A549 (cell line): Measurements from ENCODE around the gene TMEM271. TPM values are rescaled to one million over a fixed set of nuclear protein-coding genes. Genes with fewer than 3 reads are reported as not detected.

ENCODE experiments used
- ATAC-seq, 2 experiments: fragments of 200-7000 bp in 1 of 2; fragments of >200 bp in 1 of 2; cut with Nextera tagmentation in 1 of 2; cut with Tn5 transposase in 1 of 2; 3 replicates each; pipeline versions ENCODE4 v1.8.0 to v1.9.1; 2018 to 2020; ENCODE audit warnings: mild to moderate bottlenecking in 1 of 2, moderate library complexity in 1 of 2
- CTCF ChIA-PET: fragments of 300-600 bp; sonication (Branson Sonifier 250); formaldehyde crosslinking; extraction: SDS; loops from one replicate; lab custom pipeline; 2021; ENCODE audit warnings: antibody characterized with exemption, inconsistent platforms; lab: Yijun Ruan, JAX
- POLR2A ChIA-PET: fragments of 350-600 bp; formaldehyde crosslinking; extraction: SDS; loops from one replicate; lab custom pipeline; 2021; ENCODE audit warnings: antibody characterized with exemption, inconsistent platforms; lab: Yijun Ruan, JAX
- DNase-seq, 2 experiments: peaks; one replicate each; pipeline versions ENCODE4 v3.0.0 to v3.0.0-alpha.2; 2011 to 2016; ENCODE audit warnings: low read depth in 1 of 2, low spot score in 1 of 2
- FAIRE-seq: peaks from 2 replicates; lab custom pipeline; 2011; peaks lifted over from hg19 to GRCh38; lab: Jason Lieb, UNC
- H3K27ac ChIP-seq, 2 experiments: fragments of >200 bp; sonication (Bioruptor Twin); formaldehyde crosslinking; 3 replicates each; pipeline ENCODE4 v1.5.1; 2016 to 2017
- H3K4me1 ChIP-seq: fragments of >200 bp; sonication (Bioruptor Twin); formaldehyde crosslinking; 3 replicates; pipeline ENCODE4 v1.6.1; 2016
- H3K4me2 ChIP-seq: fragments of >200 bp; sonication (Bioruptor Twin); formaldehyde crosslinking; 3 replicates; pipeline ENCODE4 v1.6.1; 2016
- H3K4me3 ChIP-seq: fragments of >200 bp; sonication (Bioruptor Twin); formaldehyde crosslinking; 3 replicates; pipeline ENCODE4 v1.5.1; 2016
- H3K9me3 ChIP-seq: fragments of >200 bp; sonication (Bioruptor Twin); formaldehyde crosslinking; 3 replicates; pipeline ENCODE4 v1.6.1; 2016
- ATOH8 ChIP-seq: fragments of 250-450 bp; sonication (Bioruptor Pico); IDR thresholded peaks from 2 replicates; pipeline ENCODE4 v1.5.0; 2020; ENCODE audit warnings: low read depth, mild to moderate bottlenecking, moderate library complexity
- BHLHE40 ChIP-seq: IDR thresholded peaks from 2 replicates; pipeline ENCODE4 v1.6.1; 2012; ENCODE audit warnings: low read depth, low read length, inconsistent platforms
- CBX8 ChIP-seq: fragments of 200-600 bp; sonication (generic); IDR thresholded peaks from 2 replicates; pipeline ENCODE4 v1.6.1; 2016
- CHD2 ChIP-seq: fragments of 150-350 bp; IDR thresholded peaks from 2 replicates; pipeline ENCODE4 v1.6.1; 2014; ENCODE audit warnings: low read length; ENCODE audit not compliant: partially characterized antibody
- CTCF ChIP-seq: fragments of >200 bp; sonication (Bioruptor Twin); formaldehyde crosslinking; IDR thresholded peaks from 3 replicates; pipeline ENCODE4 v1.5.1; 2016
- EHMT2 ChIP-seq: fragments of 200-600 bp; sonication (generic); IDR thresholded peaks from 2 replicates; pipeline ENCODE4 v1.6.1; 2016; ENCODE audit warnings: antibody characterized with exemption, low read depth, mild to moderate bottlenecking, moderate library complexity
- ELK1 ChIP-seq: fragments of 150-350 bp; IDR thresholded peaks from 2 replicates; pipeline ENCODE4 v1.6.1; 2014; ENCODE audit warnings: low read depth, mild to moderate bottlenecking, low read length
- FOXS1 ChIP-seq: fragments of 250-450 bp; sonication (Bioruptor Pico); IDR thresholded peaks from 2 replicates; pipeline ENCODE4 v1.5.0; 2020; ENCODE audit warnings: mild to moderate bottlenecking, moderate library complexity
- GATA3 ChIP-seq: IDR thresholded peaks from 2 replicates; pipeline ENCODE4 v1.6.1; 2012; ENCODE audit warnings: borderline replicate concordance
- HDAC2 ChIP-seq: fragments of 200-600 bp; sonication (generic); IDR thresholded peaks from 2 replicates; pipeline ENCODE4 v1.6.1; 2016
- JUN ChIP-seq, 2 experiments: fragments of >200 bp; sonication (Bioruptor Twin); formaldehyde crosslinking; IDR thresholded peaks; 2 replicates in 1 of 2; 3 replicates in 1 of 2; pipeline ENCODE4 v1.6.1; 2016 to 2017
- JUNB ChIP-seq: fragments of >200 bp; sonication (Bioruptor Twin); formaldehyde crosslinking; IDR thresholded peaks from 2 replicates; pipeline ENCODE4 v1.6.1; 2016
- MAFK ChIP-seq: fragments of 450-650 bp; IDR thresholded peaks from 2 replicates; pipeline ENCODE4 v1.6.1; 2014; ENCODE audit not compliant: partially characterized antibody
- MAZ ChIP-seq: fragments of 150-350 bp; IDR thresholded peaks from 2 replicates; pipeline ENCODE4 v1.6.1; 2014; ENCODE audit warnings: antibody characterized with exemption, low read depth, low read length, borderline replicate concordance
- MYC ChIP-seq: IDR thresholded peaks from 2 replicates; pipeline ENCODE4 v1.6.1; 2012; ENCODE audit warnings: mild to moderate bottlenecking, inconsistent platforms, low read length, improper control_type of control experiment, borderline replicate concordance
- PHF8 ChIP-seq: fragments of 200-600 bp; sonication (generic); IDR thresholded peaks from 2 replicates; pipeline ENCODE4 v1.6.1; 2016; ENCODE audit warnings: low read depth, mild to moderate bottlenecking, antibody characterized with exemption, moderate library complexity, borderline replicate concordance
- POLR2A ChIP-seq: IDR thresholded peaks from 2 replicates; pipeline ENCODE4 v1.6.1; 2012; ENCODE audit warnings: mild to moderate bottlenecking, low read length
- POLR2AphosphoS2 ChIP-seq: conservative IDR thresholded peaks from 2 replicates; pipeline ENCODE4 v1.6.1; 2012; ENCODE audit warnings: low read length, improper control_type of control experiment, inconsistent platforms
- RAD21 ChIP-seq, 2 experiments: fragments of >200 bp in 1 of 2; sonication (Bioruptor Twin) in 1 of 2; formaldehyde crosslinking in 1 of 2; IDR thresholded peaks in 1 of 2; conservative IDR thresholded peaks in 1 of 2; 2 replicates in 1 of 2; 3 replicates in 1 of 2; pipeline ENCODE4 v1.6.1; 2012 to 2018; ENCODE audit warnings: inconsistent platforms in 1 of 2
- RFX5 ChIP-seq: fragments of 450-650 bp; IDR thresholded peaks from 2 replicates; pipeline ENCODE4 v1.7.1; 2014; ENCODE audit warnings: antibody characterized with exemption, mild to moderate bottlenecking, moderate library complexity
- SMC3 ChIP-seq: fragments of >200 bp; sonication (Bioruptor Twin); formaldehyde crosslinking; IDR thresholded peaks from 3 replicates; pipeline ENCODE4 v1.6.1; 2018; ENCODE audit warnings: inconsistent platforms
- SREBF2 ChIP-seq: fragments of 450-650 bp; IDR thresholded peaks from 2 replicates; pipeline ENCODE4 v1.6.1; 2014; ENCODE audit warnings: mild to moderate bottlenecking, moderate library complexity
- ZNF302 ChIP-seq: fragments of 250-450 bp; sonication (Bioruptor Pico); IDR thresholded peaks from 2 replicates; pipeline ENCODE4 v1.9.0; 2021; ENCODE audit warnings: inconsistent platforms, mild to moderate bottlenecking, moderate library complexity
- ZSCAN20 ChIP-seq: fragments of 250-450 bp; sonication (Bioruptor Pico); IDR thresholded peaks from 2 replicates; pipeline ENCODE4 v1.8.0; 2022; ENCODE audit warnings: mild to moderate bottlenecking, moderate library complexity
- WGBS: methylation state at CpG from one replicate; pipeline ENCODE4 v1.1.6; 2017; ENCODE audit errors: missing lambda C conversion rate; 5-methylcytosine and 5-hydroxymethylcytosine counted together
- polyA minus RNA-seq: library from RNA; depleted of rRNA, polyadenylated mRNA; stranded (reverse); fragments of >200 nt; gene quantifications from 2 replicates; pipeline ENCODE4 v1.2.3, GENCODE V29; 2011; rRNA and poly(A)+ RNA removed
- polyA plus RNA-seq, 4 experiments: library from polyadenylated mRNA; depleted of rRNA in 3 of 4; stranded (reverse); fragments of >200 nt; fragmentation: RNase III in 1 of 4; extraction: RNeasy Plus Mini Kit Qiagen cat#74134 plus additional on column Dnase treatment in 1 of 4; gene quantifications; 2 replicates in 3 of 4; 3 replicates in 1 of 4; pipeline ENCODE4 v1.2.3, GENCODE V29; 2011 to 2017

TMEM271 gene
- polyA plus RNA-seq (2011; rRNA removed), result not detected in 2 replicates
- not detected in 2 replicates for polyA plus RNA-seq (2012; cell fraction: cytosol; rRNA removed)
- not detected in 2 replicates for polyA plus RNA-seq (2012; cell fraction: nucleus; rRNA removed)
- polyA plus RNA-seq (2017; fragmentation: RNase III; extraction: RNeasy Plus Mini Kit Qiagen cat#74134 plus additional on column Dnase treatment), result not detected in 3 replicates
- polyA minus RNA-seq, result not detected in 2 replicates

- ChIA-PET CTCF (no interaction called here), POLR2A (no interaction called here)
- no peak within 1 kb of the TSS for H3K4me2 ChIP-seq
- FAIRE-seq (no peak), ATAC-seq (no peak), DNase-seq (no peak)
- TF ChIP-seq MAFK (no peak), PHF8 (no peak)
- H3K4me3 ChIP-seq, result no peak within 1 kb of the TSS
- WGBS, result 97% methylated on average over 13 of the region's 60 CpGs
- H3K9me3 ChIP-seq, result no peaks in the 10 kb centered on the region
- no peak within 1 kb of the TSS for H3K27ac ChIP-seq
- no peaks in the 10 kb centered on the region for H3K4me1 ChIP-seq
These were observed at the start of gene TMEM271 for GRCh38 chr4:576245-576821. TSS of gene TMEM271 (minus strand) at chr4:576295. CDS start at chr4:576062, 233 bp downstream.

DNA sequence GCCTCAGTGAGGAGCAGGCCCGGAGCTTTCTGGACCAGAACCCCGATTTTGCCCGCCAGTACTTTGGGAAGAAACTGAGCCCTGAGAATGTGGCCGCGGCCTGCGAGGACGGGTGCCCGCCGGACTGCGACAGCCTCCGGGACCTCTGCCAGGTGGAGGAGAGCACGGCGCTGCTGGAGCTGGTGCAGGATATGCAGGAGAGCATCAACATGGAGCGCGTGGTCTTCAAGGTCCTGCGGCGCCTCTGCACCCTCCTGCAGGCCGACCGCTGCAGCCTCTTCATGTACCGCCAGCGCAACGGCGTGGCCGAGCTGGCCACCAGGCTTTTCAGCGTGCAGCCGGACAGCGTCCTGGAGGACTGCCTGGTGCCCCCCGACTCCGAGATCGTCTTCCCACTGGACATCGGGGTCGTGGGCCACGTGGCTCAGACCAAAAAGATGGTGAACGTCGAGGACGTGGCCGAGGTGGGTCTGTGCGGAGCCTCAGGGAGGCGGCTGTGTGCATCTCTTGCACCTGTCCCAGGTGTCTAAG is 49.6 kb upstream of the TMEM271 start:
- Histone ChIP-seq H3K27ac (no peak overlapping the region), H3K4me1 (no peaks in the 10 kb centered on the region), H3K9me3 (no peaks in the 10 kb centered on the region), H3K4me3 (no peak overlapping the region), H3K4me2 (no peak overlapping the region)
- DNase-seq, result no peak
- FAIRE-seq, result no peak
- ChIA-PET POLR2A (no interaction called here), CTCF (no interaction called here)
- WGBS, result 78% methylated on average over 8 of the region's 39 CpGs
- ATAC-seq, result no peak
- TF ChIP-seq GATA3 (no peak), MYC (no peak), RFX5 (no peak), ZSCAN20 (no peak), ZNF302 (no peak), POLR2AphosphoS2 (no peak), HDAC2 (no peak), CHD2 (no peak), BHLHE40 (no peak), RAD21 (conservative IDR thresholded peaks at IDR 0.05 in 1 of 2, IDR thresholded peaks at IDR 0.05 in 1 of 2) (no peak), MAZ (no peak), ELK1 (no peak), JUN (IDR thresholded peaks at IDR 0.05) (no peak)

GRCh38 chr4:624705-625590 is 48.9 kb upstream of the TMEM271 start, which contains the start of gene PDE6B:
TSS of gene PDE6B (plus strand) at chr4:625573. CDS start at chr4:625627, 54 bp downstream.
- CTCF ChIA-PET, result interaction anchor here (0.9 kb wide), 1 partner anchor 20 kb away, joined by 3 read pairs; no protein-coding TSS in a partner anchor
- no peak within 1 kb of the TSS for H3K4me3 ChIP-seq
- no peaks in the 10 kb centered on the region for H3K9me3 ChIP-seq
- no peak within 1 kb of the TSS for H3K4me2 ChIP-seq
- POLR2A ChIA-PET, result no interaction called here
- WGBS, result 45% methylated on average over 11 of the region's 21 CpGs
- no peak for FAIRE-seq
- no peak for TF ChIP-seq SMC3
- no peak for TF ChIP-seq ATOH8 (CRISPR knock-in tag)
- no peak for TF ChIP-seq EHMT2
- no peak for TF ChIP-seq CTCF
- TF ChIP-seq CBX8, result no peak
- TF ChIP-seq BHLHE40, result no peak
- no peak for TF ChIP-seq POLR2A
- no peak for TF ChIP-seq JUNB
- TF ChIP-seq SREBF2, result no peak
- TF ChIP-seq FOXS1, result no peak
- no peaks in the 10 kb centered on the region for H3K4me1 ChIP-seq
- ATAC-seq, result no peak
- no peak for DNase-seq
- H3K27ac ChIP-seq, result no peak within 1 kb of the TSS
